RWPE1 (cell line): ENCODE measurements around the gene FLNC.

ENCODE experiments used
- CTCF ChIA-PET: fragments of 350-600 bp; sonication (Branson Sonifier 250); formaldehyde crosslinking; extraction: SDS; loops from one replicate; lab custom pipeline; 2021; lab: Yijun Ruan, JAX
- POLR2A ChIA-PET: fragments of 400-600 bp; formaldehyde crosslinking; extraction: SDS; loops from one replicate; lab custom pipeline; 2020; ENCODE audit warnings: antibody characterized with exemption; ENCODE audit not compliant: low non-redundant PET; lab: Yijun Ruan, JAX
- DNase-seq: peaks from one replicate; pipeline ENCODE4 v3.0.0; 2012; ENCODE audit warnings: low spot score
- H3K27ac ChIP-seq: fragments of 450-650 bp; 2 replicates; pipeline ENCODE4 v1.5.1; 2017
- TF ChIP-seq, protein P1 (sequence below): fragments of 450-650 bp; conservative IDR thresholded peaks from 2 replicates; pipeline ENCODE4 v1.5.1; 2017; ENCODE audit warnings: low read depth, mild to moderate bottlenecking

The FLNC gene

DNA sequence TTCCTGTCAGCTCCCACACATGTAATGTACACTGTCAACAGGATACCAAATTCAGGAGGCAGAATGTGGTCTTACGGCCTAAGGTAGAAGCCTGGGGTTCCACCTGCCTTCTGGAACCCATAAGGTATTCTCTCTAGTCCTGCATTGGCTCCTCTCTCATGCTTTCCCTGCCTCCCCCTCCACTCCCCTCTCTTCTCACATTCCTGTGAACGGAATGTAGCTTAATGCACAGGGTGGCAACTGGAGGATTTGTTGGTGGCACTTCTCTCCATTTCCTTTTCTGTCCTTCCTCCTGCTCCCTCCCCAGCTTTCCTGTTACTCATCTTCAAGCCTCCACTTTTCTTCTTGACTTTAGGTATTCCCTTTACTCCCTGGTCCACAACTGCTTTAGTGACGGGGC, 11.5 kb upstream of the FLNC start:
- TF ChIP-seq, protein P1, sequence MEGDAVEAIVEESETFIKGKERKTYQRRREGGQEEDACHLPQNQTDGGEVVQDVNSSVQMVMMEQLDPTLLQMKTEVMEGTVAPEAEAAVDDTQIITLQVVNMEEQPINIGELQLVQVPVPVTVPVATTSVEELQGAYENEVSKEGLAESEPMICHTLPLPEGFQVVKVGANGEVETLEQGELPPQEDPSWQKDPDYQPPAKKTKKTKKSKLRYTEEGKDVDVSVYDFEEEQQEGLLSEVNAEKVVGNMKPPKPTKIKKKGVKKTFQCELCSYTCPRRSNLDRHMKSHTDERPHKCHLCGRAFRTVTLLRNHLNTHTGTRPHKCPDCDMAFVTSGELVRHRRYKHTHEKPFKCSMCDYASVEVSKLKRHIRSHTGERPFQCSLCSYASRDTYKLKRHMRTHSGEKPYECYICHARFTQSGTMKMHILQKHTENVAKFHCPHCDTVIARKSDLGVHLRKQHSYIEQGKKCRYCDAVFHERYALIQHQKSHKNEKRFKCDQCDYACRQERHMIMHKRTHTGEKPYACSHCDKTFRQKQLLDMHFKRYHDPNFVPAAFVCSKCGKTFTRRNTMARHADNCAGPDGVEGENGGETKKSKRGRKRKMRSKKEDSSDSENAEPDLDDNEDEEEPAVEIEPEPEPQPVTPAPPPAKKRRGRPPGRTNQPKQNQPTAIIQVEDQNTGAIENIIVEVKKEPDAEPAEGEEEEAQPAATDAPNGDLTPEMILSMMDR = no peak
- ChIA-PET CTCF (no interaction called here), POLR2A (no interaction called here)
- no peak overlapping the region for H3K27ac ChIP-seq
- DNase-seq = no peak

DNA sequence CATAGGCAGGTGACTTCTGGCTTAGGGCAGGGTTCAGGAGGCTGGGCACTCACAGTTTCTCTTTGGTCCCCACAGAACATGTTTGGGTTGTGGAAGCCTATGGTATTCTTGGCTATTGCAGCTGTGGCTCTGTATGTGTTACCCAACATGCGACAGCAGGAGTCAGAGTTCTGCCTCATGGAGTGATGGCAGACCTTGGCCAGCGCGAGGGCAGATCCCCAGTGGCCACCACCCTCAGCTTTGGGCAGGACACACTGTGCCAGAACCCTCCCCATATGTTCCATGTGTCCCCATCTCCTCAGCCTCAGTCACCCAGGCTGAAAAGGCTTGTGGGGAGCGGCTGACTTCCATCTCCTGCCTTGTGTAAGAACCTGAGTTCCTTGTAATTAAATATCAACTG, 8.5 kb upstream of the FLNC start:
- no peak for DNase-seq
- H3K27ac ChIP-seq = no peak overlapping the region
- ChIA-PET POLR2A (no interaction called here), CTCF (no interaction called here)
- TF ChIP-seq, protein P1 = no peak

DNA sequence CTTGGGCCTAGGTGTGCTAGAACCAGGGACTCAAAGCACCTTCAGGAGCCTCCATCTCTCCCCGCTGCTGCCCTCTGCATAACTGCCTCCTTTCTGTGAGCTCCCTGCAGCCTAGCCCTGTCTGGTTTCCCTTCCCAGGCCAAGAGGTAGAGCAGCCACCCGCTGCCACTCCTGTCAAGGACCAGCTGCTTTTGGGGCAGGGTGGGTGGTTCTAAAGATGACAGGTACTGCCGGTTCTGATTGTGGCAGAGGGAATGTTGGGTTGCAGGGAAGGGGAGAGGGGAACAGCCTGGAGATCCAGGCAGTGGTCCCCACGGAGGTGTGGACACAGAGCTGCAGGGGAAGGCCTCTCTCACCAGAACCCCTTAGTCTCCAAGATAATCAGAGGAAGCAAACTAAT, 3.7 kb upstream of the FLNC start:
- H3K27ac ChIP-seq = no peak overlapping the region
- DNase-seq = no peak
- TF ChIP-seq, protein P1 = no peak
- CTCF ChIA-PET = interaction anchor here (0.7 kb wide), 1 partner anchor 72 kb away, joined by 3 read pairs; no protein-coding TSS in a partner anchor
- POLR2A ChIA-PET = no interaction called here

DNA sequence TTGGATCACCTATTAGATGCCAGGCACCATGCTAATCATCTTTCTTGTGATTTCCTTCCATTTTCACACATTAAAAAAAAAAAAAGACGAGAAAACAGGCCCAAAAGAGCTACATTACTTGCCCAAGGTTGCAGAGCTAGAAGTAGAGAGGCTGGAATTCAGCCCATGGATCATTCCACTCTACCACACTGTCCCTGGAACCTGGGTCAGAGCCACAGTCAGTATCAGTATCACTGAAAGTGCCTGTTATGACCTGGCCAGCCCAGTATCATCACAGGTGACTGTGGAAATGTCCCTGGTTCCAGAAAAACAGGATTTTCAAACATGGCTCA, 3.3 kb upstream of the FLNC start:
- H3K27ac ChIP-seq = no peak overlapping the region
- TF ChIP-seq, protein P1 = no peak
- ChIA-PET CTCF (no interaction called here), POLR2A (no interaction called here)
- no peak for DNase-seq

DNA sequence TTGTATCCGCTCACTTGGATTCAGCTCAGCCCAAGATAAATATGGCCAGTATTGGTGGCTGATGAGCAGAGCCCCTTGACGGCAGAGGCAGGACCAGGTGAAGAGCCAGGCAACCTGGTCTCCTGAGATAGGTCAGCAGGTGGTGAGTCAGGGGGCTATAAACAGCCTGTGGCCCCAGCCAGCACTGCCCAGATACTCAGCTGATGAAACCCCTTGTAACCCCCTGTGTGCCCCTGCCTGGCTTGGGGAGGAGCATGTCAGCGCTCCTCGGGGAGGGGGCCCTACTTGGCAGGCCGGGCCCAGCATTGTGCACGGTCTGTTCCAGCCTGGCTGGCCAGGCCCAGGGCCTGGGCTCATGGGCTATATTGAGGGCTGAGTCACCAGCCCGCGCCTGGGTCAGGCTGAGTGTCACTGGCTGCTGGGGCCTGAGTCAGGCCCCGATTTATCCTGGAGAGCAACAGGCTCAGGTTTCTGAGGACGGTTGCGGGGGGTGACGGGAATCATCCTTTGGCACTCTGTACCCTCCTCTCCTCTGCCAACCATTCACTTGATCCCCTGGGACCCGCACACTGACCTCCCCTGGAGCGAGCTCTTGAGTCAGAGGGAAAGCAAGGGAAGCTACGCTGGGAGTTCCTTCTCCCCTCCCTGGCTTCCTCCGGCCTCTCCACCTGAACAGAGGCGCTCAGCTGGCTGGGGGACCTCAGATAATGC, 2.8 kb upstream of the FLNC start:
- no peak for DNase-seq
- CTCF ChIA-PET = interaction anchor here (0.7 kb wide), 1 partner anchor 10 kb away, joined by 3 read pairs; no protein-coding TSS in a partner anchor
- TF ChIP-seq, protein P1 = no peak
- POLR2A ChIA-PET = no interaction called here
- no peak overlapping the region for H3K27ac ChIP-seq

DNA sequence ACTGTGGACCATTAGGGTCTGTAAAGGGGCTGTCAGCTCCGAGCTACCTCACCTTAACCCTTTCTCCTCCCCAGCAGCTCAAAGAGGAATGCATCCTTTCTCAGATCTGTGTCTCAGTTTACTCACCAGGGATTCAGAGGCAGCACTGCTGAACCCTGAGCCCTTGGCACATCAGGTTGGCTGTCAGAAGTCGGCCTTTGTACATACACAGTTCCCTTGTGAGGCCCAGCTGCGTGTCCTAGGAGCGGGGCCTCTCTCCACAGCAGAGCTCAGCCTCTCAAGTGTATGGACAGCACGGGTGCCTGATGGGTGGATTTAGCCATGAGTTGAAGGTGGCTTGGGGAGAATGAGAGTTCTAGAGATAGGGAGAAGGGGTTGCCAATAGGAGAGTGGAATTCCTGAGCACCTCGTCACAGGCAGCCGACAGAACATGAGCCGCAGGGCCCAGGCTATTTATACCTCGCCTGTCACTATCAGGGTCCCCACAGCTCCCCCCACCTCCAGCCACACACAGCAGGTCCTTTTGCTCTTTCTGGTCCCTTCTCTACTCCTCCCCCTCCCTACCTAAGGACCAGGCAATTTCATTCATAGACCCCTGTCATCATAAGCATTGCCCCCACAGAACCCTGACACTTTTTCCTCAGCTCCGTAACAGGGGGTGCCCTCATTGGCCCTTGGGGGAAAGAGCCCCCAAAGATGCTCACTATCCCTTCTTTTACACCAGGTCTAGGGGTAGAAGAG, 2.1 kb upstream of the FLNC start:
- ChIA-PET CTCF (interaction anchor here (0.6 to 1.0 kb wide), 3 partner anchors 9 to 56 kb away, joined by 3 to 5 read pairs (median 3); no protein-coding TSS in a partner anchor), POLR2A (no interaction called here)
- TF ChIP-seq, protein P1 = no peak
- no peak overlapping the region for H3K27ac ChIP-seq
- DNase-seq = no peak
